SK-N-MC (cell line): ENCODE data around the gene SPTAN1.

Experiments used
- EZH2 ChIP-seq: fragments of 200-600 bp; sonication (generic); IDR thresholded peaks from one replicate; pipeline ENCODE4 v1.6.1; 2017; ENCODE audit warnings: antibody characterized with exemption
- POLR2AphosphoS5 ChIP-seq: IDR thresholded peaks from 2 replicates; pipeline ENCODE4 v1.6.1; 2012; ENCODE audit warnings: mild to moderate bottlenecking, low read depth, low read length, borderline replicate concordance

DNA sequence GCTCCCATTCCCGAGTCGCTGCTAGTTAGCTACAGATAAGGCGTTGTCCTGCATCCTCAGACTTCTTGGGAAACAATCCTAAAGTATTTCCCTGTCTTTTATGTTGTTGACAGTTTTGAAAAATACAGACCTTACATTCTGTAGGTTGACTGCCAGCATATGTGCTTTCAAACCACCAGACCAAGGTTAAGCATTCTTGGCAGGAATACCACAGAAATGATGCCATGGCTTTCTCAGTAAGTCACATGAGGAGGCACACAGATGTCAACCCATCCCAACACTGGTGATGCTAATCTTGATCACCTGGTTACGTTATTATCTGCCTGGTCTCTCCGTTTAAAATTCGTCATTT, 47.0 kb upstream of the SPTAN1 start:
- TF ChIP-seq POLR2AphosphoS5 (no peak), EZH2 (no peak)
